NCI-H748 treated with DMSO at 0.1 percent for 48 hours (cell line): ENCODE data around the gene LHX1.

Experiments
- DNase-seq: peaks from one replicate; lab custom pipeline; 2025; lab: John Stamatoyannopoulos, UW

The LHX1 gene

DNA sequence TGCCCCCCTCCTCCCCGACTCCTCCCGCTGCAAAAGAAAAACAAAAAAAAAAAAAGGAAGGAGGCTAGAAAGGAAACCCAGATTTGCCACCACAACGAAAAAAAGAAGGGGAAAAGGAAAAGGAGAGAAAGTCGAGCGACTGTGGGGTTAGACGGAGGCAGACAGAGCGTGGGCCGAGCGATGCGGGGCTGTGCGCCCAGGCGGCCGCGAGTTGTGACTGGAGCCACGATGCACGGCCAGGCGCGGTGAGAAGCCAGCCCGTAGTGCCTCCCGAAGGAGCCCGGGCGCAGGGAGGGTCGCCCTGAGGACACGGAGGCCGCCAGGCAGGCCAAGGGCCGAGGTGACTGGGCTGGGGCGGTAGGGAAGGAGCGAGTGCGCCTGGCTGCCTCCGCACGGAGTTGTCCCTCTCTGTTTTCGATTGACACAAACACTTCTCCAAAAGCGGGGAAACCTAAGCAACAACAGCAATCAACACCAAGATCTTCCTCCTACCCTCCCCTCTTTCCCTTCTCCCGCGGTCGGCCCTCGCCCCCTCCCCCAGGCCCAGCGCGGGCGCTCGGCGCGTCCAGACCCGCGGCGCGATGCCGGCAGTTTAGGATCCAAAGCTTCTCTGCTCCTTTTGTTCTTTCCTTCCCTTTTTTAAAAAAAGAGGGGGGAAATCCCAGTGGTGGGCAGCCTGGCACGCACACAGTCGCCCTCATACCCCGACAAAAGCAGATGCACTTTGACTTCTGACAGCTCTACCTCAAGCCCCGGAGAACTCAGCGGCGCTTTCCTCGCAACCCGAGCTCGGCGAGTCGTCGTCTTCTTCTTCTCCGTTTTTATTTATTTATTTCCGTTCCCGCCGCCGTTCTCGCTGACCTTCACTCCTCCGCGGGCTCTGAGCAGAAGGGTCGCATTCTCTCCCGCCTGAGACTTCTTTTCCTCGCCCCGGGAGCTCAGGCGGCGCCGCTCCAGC lies at the start of gene LHX1:
Gene LHX1, plus strand, starts transcription at position 475 of the 958 bp plus-strand sequence. CDS start 723 bp downstream, outside the sequence.
- peak; percentile 16 for DNase-seq

DNA sequence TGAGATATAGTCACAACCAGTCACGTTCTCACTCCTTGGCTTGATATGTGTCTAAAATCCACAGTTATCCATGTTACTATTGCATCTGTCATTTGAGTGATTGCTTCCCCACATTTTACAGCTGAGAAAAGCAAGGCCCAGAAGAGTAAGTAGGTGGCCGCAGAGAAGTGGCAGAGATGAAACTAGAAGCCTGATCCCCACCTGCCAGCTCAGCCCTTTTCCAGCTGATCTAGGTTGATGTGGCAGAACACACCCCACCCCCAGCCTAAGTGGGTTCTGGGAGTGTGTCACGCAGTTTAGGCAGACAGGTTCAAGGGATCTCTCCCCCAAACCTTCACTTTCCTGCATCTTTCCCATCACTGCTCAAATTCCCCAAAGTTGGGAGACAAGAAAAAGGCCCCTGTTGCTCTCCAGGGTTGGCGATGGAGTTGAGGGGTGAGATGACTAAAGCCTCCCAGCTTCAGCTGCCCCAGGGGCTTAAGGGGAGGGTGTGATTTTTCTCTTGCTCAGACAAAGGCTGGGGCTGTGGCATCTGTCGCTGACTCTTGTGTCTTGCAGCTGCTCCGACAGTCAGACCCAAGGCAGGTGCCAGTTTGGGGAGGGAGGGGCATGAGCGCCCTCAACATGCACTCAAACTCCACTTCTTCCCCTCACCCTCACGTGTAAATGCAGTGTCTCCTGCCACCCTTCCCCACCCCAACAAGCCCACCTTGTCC lies 48.9 kb upstream of the LHX1 start:
- DNase-seq: no peak

DNA sequence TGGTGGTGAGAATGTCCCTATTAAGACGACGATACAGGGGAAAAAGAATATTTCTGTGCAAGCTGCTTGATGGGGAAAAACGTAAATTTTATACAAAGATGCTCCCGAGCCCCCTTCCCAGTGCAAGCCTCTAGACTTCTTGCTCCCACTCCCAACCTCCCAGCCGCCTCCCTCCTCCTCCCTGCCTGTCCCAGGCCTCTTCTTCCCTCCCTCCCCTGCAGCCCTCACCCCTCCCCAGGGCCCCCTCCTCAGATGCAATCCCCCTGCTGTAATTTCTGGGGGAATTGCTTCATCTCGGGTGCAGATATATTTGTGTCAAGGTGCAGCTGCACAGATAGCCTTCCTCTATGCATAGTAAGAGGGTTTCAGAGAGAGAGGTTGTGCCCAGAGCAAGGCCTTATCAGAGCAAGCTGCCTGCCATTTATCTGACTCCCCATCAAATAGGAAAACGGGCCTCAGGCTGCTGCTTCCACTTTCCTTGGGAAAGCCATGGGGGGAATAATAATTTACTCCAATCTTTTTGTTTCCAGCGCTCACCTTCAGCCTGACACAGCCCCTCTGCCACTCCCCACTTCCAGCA lies 47.4 kb upstream of the LHX1 start:
- DNase-seq: no peak

DNA sequence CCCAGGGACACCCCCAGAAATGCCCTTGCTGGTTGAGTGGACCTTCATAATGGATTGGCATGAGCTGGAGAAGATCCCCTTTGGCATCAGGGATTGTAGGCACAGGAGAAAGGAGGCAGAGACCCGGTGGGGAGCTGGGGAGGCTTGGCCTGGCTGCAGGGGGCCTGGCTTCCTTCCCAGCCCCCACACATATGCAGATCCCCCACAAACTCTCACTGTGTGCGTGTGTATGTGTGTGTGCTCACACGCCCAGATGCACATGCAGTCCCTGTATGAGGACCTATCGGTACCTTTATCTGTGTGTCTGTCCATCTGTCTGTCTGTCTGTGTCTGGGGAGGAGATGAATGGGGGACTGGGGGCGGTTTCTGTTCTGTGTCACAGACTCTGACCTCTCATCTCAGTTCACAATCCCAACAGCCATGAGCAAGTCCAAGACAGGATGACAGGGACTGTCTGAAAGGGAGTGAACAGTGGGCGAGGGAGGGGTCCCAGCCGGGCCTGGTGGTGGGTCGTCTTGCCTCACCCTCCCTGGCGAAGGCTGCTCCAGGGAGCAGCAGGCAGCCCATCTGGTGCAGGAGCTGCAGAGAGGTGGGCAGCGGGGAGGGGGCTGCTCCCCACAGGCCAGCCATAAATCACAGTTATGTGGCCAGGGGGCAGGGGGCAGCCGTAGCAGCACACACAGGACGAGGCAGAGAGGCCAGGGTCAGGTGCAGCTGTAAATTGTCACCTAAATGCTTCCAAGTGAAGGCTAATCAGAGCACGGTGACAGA lies 46.7 kb upstream of the LHX1 start:
- DNase-seq: no peak

DNA sequence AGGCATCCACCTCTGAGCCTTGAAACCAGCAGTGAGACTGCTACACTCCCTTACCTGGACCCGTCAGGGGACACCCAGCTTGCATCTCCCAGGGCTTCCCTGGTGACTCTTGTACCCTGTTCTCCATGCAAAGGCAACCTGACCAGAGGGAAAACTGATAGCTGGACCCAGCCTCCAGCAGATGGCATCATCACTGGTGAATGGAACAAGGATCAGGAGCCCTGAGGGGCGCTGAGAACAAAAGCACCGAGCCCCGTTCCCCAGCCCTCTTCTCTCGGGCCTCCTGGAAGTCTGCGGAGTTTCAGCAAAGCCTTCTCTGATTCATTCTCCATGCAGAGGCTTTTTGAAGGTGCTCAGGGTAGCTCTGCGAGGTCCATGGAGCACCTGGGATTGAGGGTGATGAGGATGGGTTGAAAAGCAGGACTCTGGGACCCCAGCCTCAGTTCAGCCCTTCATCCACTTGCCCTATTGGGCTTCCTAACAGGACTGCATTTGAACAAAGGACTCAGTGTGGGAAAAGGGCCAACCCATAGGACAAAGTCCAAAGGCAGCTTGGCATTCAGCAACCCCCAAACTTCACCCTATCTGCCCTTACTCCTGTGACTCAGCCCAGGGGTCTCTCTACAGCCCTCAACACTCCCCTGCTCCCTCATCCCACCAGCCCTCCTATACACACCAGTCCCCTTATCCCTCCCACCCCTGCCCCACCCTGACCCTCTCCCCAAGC lies 45.0 kb upstream of the LHX1 start:
- DNase-seq: no peak

DNA sequence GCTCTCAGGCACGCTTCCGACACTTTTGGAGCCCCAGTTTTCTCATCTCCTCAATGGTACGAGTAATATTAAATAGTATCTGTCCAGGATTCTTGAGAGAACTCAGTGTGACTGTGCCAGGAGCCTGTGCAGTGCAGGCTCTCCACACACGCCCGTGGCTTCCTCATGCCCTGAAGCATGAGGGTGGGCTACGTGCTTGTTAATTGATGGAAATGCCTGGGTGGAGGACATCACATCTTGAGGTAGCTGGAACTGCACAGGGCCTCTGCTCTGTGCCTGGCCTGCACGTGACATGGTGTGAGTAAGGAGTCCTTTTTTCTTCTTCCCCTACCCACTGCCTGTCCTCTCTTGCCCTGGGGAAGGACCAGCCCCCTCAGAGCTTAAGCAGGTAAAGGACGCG lies 43.1 kb upstream of the LHX1 start:
- DNase-seq: no peak

DNA sequence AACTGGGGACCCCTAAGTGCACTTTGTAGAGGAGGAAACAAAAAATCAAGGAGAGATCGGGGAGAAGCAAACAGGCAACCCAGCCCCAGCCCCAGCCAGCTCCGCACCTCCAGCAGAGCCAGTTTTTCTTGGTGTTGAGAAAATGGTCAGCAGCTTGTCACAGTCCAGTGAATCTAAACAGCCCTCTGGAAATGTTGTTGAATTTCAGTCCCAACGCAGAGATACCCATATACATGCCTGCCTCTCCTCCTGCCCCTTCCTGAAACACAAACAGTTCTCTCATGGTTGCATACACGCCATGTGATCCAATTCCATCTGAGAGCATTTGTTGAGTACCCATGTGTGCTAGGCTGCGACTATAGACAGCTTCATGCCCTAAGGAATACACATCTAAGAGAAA lies 42.4 kb upstream of the LHX1 start:
- DNase-seq: no peak

DNA sequence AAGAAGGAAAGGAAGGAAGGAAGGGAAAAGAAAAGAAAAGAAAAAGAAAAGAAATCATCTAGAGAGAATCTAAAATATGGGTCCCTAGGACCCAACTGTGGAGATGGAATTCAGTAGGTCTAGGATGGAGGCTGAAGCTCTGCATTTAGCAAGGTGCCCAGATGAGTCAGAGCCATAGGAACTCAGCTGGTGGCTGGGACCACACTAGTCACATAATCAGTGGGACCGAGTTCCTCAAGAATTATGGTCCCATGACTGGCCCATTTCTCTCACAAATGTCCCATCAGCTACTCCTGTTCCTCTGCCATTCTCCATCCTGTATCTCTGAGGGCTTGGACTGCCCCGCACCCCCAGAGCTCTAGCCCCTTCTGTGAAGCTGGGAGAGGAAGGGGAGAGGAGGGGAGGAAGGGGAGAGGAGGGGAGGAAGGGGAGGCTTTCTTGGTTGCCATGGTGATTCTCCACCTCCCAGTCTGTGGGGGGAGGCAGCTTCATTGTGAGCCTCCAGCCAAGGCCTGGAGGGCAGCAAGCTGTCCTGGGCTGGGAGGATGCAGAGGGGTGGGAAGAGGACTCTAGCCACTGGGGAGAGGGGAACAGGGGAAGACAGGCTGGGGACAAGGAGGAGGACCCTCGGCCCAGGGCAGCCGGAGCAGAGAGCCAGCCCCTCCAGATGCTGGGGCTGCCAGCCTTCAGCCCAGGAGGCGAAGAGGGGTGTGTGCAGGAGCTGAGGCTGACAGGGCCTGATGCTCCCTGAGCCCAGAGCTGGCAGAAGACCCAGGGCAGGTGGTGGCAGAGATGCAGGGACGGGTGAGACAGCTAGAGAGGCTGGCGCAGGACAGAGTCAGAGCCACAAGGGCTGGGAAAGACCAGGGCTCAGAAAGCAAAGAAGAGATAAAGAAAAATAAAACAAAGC lies 37.8 kb upstream of the LHX1 start:
- DNase-seq: no peak

DNA sequence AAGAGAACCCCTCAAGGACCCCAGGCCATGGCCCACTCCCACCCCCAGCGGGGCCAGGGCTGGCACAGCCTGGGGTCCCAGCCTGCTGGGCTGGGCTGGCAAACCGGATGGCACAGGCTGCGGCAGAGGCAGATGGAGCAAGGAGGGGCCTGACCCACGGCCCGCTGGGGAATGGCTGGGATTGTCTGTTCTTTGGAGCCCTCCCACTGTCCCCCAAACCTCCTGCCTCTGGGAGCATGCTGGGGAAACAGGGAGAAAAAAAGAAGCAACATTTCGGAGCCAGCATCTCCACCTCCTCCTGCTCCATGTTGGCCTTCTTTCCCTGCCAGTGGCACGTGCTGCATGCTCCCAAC lies 37.1 kb upstream of the LHX1 start:
- no peak for DNase-seq

DNA sequence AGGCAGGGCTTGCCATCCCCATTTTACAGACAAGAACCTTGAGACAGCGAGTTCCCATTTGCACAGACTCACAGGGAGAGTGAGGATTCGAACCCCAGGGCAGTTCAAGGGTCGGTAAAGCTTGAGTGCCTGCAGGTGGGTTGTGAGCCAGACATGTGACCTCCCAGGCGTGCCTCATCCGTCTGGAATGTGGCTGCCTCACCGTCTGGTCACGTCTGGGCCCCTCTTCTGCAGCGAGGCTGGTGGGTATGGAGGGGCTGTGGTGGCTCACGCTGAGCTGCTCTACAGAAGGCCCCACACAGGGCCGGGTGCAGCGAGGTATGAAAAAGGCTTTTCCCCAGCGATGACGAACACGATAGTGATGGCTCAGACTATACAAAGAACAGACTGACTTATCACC lies 35.8 kb upstream of the LHX1 start:
- no peak for DNase-seq

DNA sequence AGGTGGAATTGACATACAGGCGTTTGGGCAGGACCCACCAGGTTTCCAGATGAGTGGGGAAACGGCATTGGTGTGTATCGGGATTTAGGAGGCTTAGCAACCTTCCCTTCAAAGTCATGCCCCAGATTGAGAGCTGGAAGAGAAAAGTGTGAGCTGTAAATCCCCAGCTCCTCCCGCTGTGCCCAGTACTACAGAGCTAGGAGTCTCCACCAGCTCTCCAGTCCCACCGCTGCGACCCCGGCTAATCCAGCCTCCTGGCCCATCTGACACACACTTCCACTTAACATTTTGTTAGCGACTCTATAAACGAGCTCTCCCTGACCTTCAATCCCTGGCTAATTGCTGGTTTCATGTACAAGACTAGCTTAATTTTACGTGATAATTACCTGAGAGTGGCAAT lies 29.9 kb upstream of the LHX1 start:
- no peak for DNase-seq

DNA sequence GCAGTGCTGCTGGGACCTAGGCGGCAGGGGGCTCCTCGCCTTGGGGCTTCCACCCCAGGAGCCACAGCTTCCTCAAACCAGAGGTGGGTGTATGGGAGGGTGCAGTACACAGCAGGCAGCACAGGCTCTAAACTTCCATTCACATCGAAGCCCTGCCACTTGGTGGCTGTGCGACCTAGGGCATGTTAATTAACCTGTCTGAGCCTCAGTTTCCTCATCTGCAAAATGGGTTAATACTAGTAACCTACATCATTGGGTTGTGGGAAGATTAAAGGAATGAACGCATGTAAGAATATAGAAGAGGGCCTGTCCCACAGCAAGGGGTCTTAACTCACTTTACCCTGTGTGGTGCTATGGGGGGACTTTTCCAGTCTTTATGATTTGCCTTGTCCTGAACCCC lies 26.8 kb upstream of the LHX1 start:
- DNase-seq: no peak

DNA sequence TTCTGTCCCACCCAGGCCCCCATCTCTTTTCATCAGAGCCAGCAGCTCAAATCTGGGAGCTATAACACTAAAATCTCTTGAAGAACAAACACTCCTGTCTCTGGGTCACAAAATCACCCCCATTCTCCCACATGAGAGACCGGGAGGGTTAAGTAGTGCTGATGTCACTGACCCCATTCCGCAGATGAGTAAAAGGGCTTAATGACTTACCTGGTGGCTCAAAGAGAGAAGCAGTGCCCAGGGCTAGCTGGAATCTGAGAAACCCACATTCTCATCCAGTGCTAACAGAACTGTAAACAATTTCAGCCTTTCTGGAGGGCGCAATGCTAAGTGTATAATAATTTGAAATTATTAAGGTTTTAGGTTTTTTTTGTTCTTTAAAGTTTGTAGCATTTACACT lies 26.3 kb upstream of the LHX1 start:
- DNase-seq: no peak

DNA sequence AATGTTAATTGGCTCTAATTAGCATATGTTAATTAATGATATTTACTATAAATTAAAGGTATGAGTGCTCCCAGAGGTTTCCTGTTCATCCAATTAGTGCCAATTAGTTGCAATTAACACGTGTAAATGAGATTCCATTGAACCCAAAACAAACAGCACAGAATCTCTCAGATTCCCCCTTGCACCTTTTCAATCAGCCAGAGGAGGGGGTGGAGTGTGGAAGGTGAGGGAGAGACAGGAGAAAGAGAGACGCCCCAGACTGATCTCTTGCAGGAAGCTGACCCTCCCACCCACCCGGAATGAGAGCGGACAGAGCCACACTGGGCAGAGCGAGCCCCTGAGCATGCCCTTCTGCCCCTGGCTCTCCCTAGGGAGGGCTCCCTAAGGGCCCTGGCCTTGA lies 24.1 kb upstream of the LHX1 start:
- no peak for DNase-seq

DNA sequence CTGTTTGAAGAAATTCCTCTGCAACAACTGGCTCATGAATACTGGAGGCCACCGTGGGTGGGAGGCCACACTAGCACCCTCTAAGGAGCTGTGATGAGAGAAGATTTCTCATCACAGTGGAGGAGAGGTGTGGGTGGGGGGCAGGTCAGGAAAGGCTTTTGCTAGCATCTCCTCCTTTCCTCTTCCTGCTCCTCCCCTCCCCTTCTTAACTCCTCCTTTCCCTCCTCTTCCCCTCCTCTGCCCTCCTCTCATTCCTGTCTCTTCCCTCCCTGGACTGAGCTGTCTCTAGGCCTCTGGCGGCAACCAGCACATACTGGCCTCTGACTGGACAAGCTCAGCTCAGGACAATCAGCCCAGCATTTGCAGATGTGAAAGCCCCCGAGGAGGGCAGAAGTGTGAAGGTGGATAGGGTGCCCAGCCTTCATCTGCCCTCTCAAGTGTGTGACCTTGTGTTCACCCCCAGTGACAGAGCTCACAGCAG lies 19.0 kb upstream of the LHX1 start:
- DNase-seq: no peak

DNA sequence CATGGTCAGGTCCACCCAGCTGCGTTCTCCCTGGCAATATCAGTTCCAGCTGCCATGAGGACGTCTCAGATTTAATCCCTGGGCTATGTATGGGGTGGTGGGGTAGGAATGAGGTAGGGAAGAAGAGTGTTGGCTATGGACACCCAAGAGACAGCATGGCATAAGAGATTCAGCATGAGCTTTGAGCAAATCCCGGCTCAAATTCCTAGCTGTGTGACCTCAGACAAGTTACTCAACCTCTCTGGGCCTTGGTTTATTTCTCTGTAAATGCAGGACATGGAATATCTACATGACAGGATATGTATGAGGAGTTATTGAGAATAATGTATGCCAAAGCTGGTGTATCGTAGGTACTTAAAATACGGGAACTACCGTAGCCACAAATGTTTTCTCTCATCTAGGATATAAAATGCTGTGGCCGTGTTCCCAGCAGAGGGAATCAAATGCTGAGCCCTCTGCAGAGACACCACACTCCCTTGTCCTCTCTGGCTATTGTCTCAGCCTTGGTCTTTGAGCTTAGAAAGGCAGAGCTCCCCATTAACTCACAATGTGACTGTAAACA lies 17.8 kb upstream of the LHX1 start:
- DNase-seq: no peak

DNA sequence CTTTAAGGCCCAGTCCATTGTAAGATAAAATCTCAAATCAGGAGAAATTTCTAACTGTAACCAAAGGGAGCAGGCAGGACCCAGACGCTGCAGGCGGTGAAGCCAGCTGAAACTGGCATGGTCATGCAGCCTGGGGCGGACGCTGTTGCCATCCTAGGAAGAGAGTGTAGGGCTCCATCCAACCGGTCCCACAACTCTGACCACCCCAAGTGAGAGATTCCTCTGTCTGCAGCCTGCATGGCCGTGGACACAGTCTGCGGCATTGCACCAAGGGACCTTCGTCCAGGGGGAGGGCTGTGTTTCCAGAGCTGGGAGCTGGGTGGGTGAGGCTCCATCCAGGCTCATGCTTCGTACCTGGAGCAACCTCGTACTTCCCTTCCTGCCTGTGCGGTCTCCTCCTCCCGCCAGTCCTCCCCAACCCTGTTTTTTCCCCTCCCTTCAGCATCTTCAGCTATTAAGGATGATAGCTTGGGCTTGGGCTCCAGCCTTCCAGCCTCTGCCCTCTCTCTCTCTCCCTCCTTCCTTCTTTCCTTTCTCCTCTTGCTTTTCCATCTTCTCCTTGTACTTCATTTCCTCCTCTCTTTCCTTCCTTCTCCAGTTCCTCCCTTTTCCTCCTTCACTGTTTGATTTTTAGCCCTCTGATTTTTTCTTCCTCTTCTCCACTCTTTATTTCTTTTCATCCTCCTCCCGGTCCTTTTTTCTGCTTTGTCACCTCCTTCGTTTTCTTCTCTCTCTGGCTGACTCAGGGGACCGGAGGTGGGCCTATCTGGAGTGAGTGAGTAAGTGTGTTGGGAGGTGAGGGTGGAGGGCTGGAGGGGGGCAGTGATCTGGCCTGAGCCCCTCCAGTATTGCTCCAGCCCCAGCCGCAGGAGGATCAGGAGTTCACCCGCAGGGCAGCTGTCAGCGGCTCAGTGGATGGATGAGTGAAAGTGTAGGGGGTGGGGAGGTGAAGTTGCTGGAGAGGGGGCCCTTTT lies 17.0 kb upstream of the LHX1 start:
- DNase-seq: no peak

DNA sequence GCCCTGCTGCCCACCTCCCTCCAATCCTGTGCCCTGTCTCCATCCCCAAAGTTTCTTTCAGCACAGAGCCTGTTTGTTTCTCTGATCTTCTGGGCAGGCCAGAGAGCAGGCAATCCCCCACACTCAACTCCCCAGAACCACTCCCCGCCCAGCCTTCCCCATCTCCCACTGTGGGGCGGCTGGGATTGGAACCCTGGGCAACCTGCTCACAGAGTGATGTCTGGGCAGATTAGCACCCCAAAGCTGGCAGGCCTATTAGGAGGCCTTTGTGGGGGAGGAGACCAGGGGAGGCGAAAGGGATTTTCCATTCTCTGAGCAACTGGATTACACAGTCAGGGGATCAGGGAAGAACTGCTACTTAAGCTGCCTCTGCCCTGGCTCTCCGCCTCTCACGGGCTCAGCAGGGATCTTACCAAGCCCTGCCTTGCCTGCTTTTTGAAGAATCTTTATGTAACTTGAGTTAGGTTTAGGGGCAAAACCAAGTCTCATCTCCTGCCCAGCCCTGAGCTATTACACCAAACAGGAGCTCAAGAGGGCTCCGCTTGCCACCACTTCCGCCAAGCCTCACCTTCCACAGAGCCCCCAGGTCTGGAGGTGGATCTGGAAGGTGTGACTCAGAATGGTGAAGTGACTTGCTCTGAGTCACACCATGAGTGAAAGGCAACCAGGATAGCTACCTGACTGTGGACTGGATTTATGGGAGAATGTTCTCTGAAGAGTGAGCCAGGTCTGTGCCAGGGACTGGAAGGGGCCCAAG lies 16.0 kb upstream of the LHX1 start:
- no peak for DNase-seq
